SK-N-SH (cell line): ENCODE data around the gene FCRL5. TPM values are rescaled to one million over a fixed set of nuclear protein-coding genes. Genes with fewer than 3 reads are reported as not detected.

Source experiments
- CTCF ChIA-PET: fragments of 300-600, 350-600 bp; formaldehyde crosslinking; extraction: SDS; loops from one replicate; lab custom pipeline; 2021; lab: Yijun Ruan, JAX
- POLR2A ChIA-PET: fragments of 350-600 bp; sonication (Branson Sonifier 250); formaldehyde crosslinking; extraction: SDS; loops from one replicate; lab custom pipeline; 2020; ENCODE audit warnings: antibody characterized with exemption, inconsistent platforms; lab: Yijun Ruan, JAX
- DNase-seq: peaks from one replicate; pipeline ENCODE4 v3.0.0; 2012
- H2AFZ ChIP-seq: fragments of 200-600 bp; sonication (generic); 2 replicates; pipeline ENCODE4 v1.8.1; 2016; ENCODE audit warnings: antibody characterized with exemption, mild to moderate bottlenecking, low read depth
- H3F3A ChIP-seq: fragments of 200-600 bp; sonication (generic); replicated peaks from 2 replicates; pipeline ENCODE3; 2016; ENCODE audit warnings: antibody characterized with exemption, mild to moderate bottlenecking; ENCODE audit not compliant: insufficient read depth
- H3K27ac ChIP-seq, 2 experiments: fragments of 200-500 bp in 1 of 2; fragments of 200-600 bp in 1 of 2; sonication (Bioruptor generic) in 1 of 2; sonication (generic), shearing (Covaris generic) in 1 of 2; 2 replicates each; pipeline versions ENCODE4 v1.5.1 to v1.6.1; 2014 to 2016; ENCODE audit warnings: low read depth in 2 of 2, inconsistent platforms in 1 of 2, low read length in 1 of 2, mild to moderate bottlenecking in 1 of 2, mixed read lengths in 1 of 2
- H3K27me3 ChIP-seq: fragments of 200-600 bp; sonication (generic), shearing (Covaris generic); 2 replicates; pipeline ENCODE4 v1.6.1; 2016; ENCODE audit warnings: mixed run types; ENCODE audit not compliant: insufficient read depth
- H3K36me3 ChIP-seq, 2 experiments: fragments of 200-500 bp in 1 of 2; fragments of 200-600 bp in 1 of 2; sonication (Bioruptor generic) in 1 of 2; sonication (generic) in 1 of 2; replicated peaks in 1 of 2; 2 replicates each; pipeline versions ENCODE3 to v1.5.1; 2014 to 2016; ENCODE audit warnings: low read length in 1 of 2, mild to moderate bottlenecking in 1 of 2; ENCODE audit not compliant: insufficient read depth in 2 of 2, control insufficient read depth in 1 of 2
- H3K4me1 ChIP-seq, 2 experiments: fragments of 200-500 bp in 1 of 2; fragments of 200-600 bp in 1 of 2; sonication (Bioruptor generic) in 1 of 2; sonication (generic), shearing (Covaris generic) in 1 of 2; 2 replicates each; pipeline versions ENCODE4 v1.5.1 to v1.6.1; 2014 to 2016; ENCODE audit warnings: low read depth in 1 of 2, low read length in 1 of 2, mixed run types in 1 of 2; ENCODE audit not compliant: insufficient read depth in 2 of 2, control insufficient read depth in 1 of 2
- H3K4me2 ChIP-seq: fragments of 200-600 bp; sonication (generic), shearing (Covaris generic); 2 replicates; pipeline ENCODE4 v1.6.1; 2017; ENCODE audit warnings: mixed run types
- H3K4me3 ChIP-seq, 2 experiments: fragments of 200-500 bp in 1 of 2; fragments of 200-600 bp in 1 of 2; sonication (Bioruptor generic) in 1 of 2; sonication (generic), shearing (Covaris generic) in 1 of 2; 2 replicates each; pipeline versions ENCODE4 v1.5.1 to v1.8.1; 2014 to 2016; ENCODE audit warnings: low read depth in 2 of 2, inconsistent platforms in 1 of 2, low read length in 1 of 2, mild to moderate bottlenecking in 1 of 2, mixed read lengths in 1 of 2, moderate library complexity in 1 of 2
- H3K79me2 ChIP-seq: fragments of 200-600 bp; sonication (generic); 2 replicates; pipeline ENCODE4 v1.8.1; 2017; ENCODE audit warnings: mild to moderate bottlenecking; ENCODE audit not compliant: insufficient read depth
- H3K9ac ChIP-seq: fragments of 200-600 bp; sonication (generic); 2 replicates; pipeline ENCODE4 v1.6.1; 2017; ENCODE audit warnings: mixed run types
- H3K9me2 ChIP-seq: fragments of 200-600 bp; sonication (generic); 2 replicates; pipeline ENCODE4 v1.6.1; 2017; ENCODE audit warnings: mixed run types
- H3K9me3 ChIP-seq: fragments of 200-600 bp; sonication (generic); 2 replicates; pipeline ENCODE4 v1.6.1; 2017; ENCODE audit warnings: mixed run types, mild to moderate bottlenecking, moderate library complexity
- H4K20me1 ChIP-seq: fragments of 200-600 bp; sonication (generic); 2 replicates; pipeline ENCODE4 v1.6.1; 2017; ENCODE audit warnings: mild to moderate bottlenecking, mixed run types; ENCODE audit not compliant: insufficient read depth
- ELF1 ChIP-seq: IDR thresholded peaks from 2 replicates; pipeline ENCODE4 v1.4.0; 2012
- FOSL2 ChIP-seq: IDR thresholded peaks from 2 replicates; pipeline ENCODE4 v1.4.0; 2012; ENCODE audit warnings: low read depth, mild to moderate bottlenecking, moderate library complexity, borderline replicate concordance
- FOXM1 ChIP-seq: IDR thresholded peaks from 2 replicates; pipeline ENCODE4 v1.4.0; 2012; ENCODE audit warnings: low read depth, mild to moderate bottlenecking
- GABPA ChIP-seq: IDR thresholded peaks from 2 replicates; pipeline ENCODE4 v1.4.0; 2012; ENCODE audit warnings: low read depth, mild to moderate bottlenecking
- GATA2 ChIP-seq: sonication (generic); formaldehyde crosslinking; IDR thresholded peaks from 2 replicates; pipeline ENCODE4 v1.5.0; 2020; ENCODE audit warnings: mild to moderate bottlenecking, missing genetic modification reagents
- IRF3 ChIP-seq: fragments of 150-350 bp; IDR thresholded peaks from 2 replicates; pipeline ENCODE4 v1.6.1; 2016; ENCODE audit warnings: mild to moderate bottlenecking, low read depth, low read length
- MXI1 ChIP-seq: IDR thresholded peaks from 2 replicates; pipeline ENCODE4 v1.6.1; 2012; ENCODE audit warnings: mild to moderate bottlenecking, low read depth, low read length, improper control_type of control experiment
- PBX3 ChIP-seq: IDR thresholded peaks from 2 replicates; pipeline ENCODE4; 2012
- REST ChIP-seq: IDR thresholded peaks from 2 replicates; pipeline ENCODE4 v1.6.1; 2012; ENCODE audit warnings: mild to moderate bottlenecking, low read depth, low read length, moderate library complexity
- RFX5 ChIP-seq: IDR thresholded peaks from 2 replicates; pipeline ENCODE4 v1.6.1; 2012; ENCODE audit warnings: mild to moderate bottlenecking, improper control_type of control experiment, low read length
- TAF1 ChIP-seq: IDR thresholded peaks from 2 replicates; pipeline ENCODE4 v1.6.1; 2012; ENCODE audit warnings: low read depth, mild to moderate bottlenecking, low read length, moderate library complexity, borderline replicate concordance
- WGBS: methylation state at CpG from one replicate; pipeline ENCODE4 v1.1.6; 2017; ENCODE audit warnings: low lambda C conversion rate; 5-methylcytosine and 5-hydroxymethylcytosine counted together
- polyA plus RNA-seq, 3 experiments: library from polyadenylated mRNA; depleted of rRNA; stranded (reverse); fragments of >200 nt; gene quantifications; 2 replicates each; pipeline ENCODE4 v1.2.3, GENCODE V29; 2012
- TF ChIP-seq, protein P1 (sequence below): fragments of 200-600 bp; sonication (generic); IDR thresholded peaks from 2 replicates; pipeline ENCODE4 v1.6.1; 2017; ENCODE audit warnings: antibody characterized with exemption, mild to moderate bottlenecking, moderate library complexity

FCRL5 gene
- not detected in 2 replicates for polyA plus RNA-seq (2012; rRNA removed)
- polyA plus RNA-seq (2012; cell fraction: cytosol; rRNA removed): not detected in 2 replicates
- not detected in 2 replicates for polyA plus RNA-seq (2012; cell fraction: nucleus; rRNA removed)

- WGBS: 6% methylated on average over 10 of the region's 10 CpGs
- no peaks in the 10 kb centered on the region for H3K4me1 ChIP-seq
- CTCF ChIA-PET: no interaction called here
These were observed at the start of gene FCRL5 for GRCh38 chr1:157551694-157552693. Gene FCRL5, minus strand, starts transcription at chr1:157552515. Its CDS starts 153 bp downstream, at chr1:157552362.

DNA sequence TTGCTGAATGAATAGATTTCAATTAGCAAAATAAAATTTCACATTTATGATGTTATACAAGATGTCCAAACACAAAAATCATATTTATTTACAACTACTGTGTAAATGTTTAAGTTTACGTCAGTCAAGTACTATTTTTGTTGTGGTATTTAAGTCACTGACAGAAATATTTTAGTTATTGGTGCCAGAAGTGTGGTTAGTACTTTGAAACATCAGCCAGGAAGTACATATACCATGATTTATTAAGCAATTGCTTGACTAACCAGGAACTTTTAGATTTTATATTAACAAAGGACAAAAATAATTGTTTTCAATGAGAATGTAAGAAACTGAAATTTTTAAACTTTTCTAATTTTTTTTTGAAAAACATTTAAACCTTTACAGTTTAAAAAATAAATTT lies 47.9 kb upstream of the FCRL5 start:
- H2AFZ ChIP-seq: no peak overlapping the region
- no peak for DNase-seq
- no peaks in the 10 kb centered on the region for H3K4me1 ChIP-seq
- H3K9me2 ChIP-seq: no peaks in the 10 kb centered on the region
- H3K36me3 ChIP-seq: no peaks in the 10 kb centered on the region
- no peaks in the 10 kb centered on the region for H4K20me1 ChIP-seq
- no peak overlapping the region for H3K27ac ChIP-seq
- ChIA-PET CTCF (interaction anchor here (2.9 kb wide), 1 partner anchor 20 kb away, joined by 14 read pairs; no protein-coding TSS in a partner anchor), POLR2A (no interaction called here)
- no peaks in the 10 kb centered on the region for H3K9me3 ChIP-seq
- H3K79me2 ChIP-seq: no peaks in the 10 kb centered on the region
- no peaks in the 10 kb centered on the region; the same call in 1 of the 2 replicates for H3K27me3 ChIP-seq
- 2% methylated on average over 1 of the region's 1 CpG for WGBS
- H3K4me2 ChIP-seq: no peak overlapping the region
- no peak overlapping the region for H3K4me3 ChIP-seq
- no peaks in the 10 kb centered on the region for H3F3A ChIP-seq
- H3K9ac ChIP-seq: no peak overlapping the region
- TF ChIP-seq REST (no peak), GATA2 (no peak), IRF3 (no peak)
- TF ChIP-seq, protein P1, sequence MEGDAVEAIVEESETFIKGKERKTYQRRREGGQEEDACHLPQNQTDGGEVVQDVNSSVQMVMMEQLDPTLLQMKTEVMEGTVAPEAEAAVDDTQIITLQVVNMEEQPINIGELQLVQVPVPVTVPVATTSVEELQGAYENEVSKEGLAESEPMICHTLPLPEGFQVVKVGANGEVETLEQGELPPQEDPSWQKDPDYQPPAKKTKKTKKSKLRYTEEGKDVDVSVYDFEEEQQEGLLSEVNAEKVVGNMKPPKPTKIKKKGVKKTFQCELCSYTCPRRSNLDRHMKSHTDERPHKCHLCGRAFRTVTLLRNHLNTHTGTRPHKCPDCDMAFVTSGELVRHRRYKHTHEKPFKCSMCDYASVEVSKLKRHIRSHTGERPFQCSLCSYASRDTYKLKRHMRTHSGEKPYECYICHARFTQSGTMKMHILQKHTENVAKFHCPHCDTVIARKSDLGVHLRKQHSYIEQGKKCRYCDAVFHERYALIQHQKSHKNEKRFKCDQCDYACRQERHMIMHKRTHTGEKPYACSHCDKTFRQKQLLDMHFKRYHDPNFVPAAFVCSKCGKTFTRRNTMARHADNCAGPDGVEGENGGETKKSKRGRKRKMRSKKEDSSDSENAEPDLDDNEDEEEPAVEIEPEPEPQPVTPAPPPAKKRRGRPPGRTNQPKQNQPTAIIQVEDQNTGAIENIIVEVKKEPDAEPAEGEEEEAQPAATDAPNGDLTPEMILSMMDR: no peak

More at GRCh38 chr1:157551694-157552693, at the start of gene FCRL5:
- no peaks in the 10 kb centered on the region for H3K9me3 ChIP-seq
- H3K4me3 ChIP-seq: no peak within 1 kb of the TSS
- H4K20me1 ChIP-seq: no peaks in the 10 kb centered on the region
- H3K9ac ChIP-seq: no peak within 1 kb of the TSS
- H3K79me2 ChIP-seq: no peaks in the 10 kb centered on the region
- H3F3A ChIP-seq: no peaks in the 10 kb centered on the region
- no peak for DNase-seq
- H3K9me2 ChIP-seq: no peaks in the 10 kb centered on the region
- no peak within 1 kb of the TSS for H3K4me2 ChIP-seq
- no peaks in the 10 kb centered on the region for H3K27me3 ChIP-seq
- POLR2A ChIA-PET: no interaction called here
- no peaks in the 10 kb centered on the region for H3K36me3 ChIP-seq
- H2AFZ ChIP-seq: no peak within 1 kb of the TSS
- H3K27ac ChIP-seq: no peak within 1 kb of the TSS
- TF ChIP-seq TAF1 (no peak), FOXM1 (no peak), FOSL2 (no peak), PBX3 (no peak), GATA2 (no peak), ELF1 (no peak), MXI1 (no peak), GABPA (no peak), RFX5 (no peak)
- TF ChIP-seq, protein P1: no peak
